HG03135 (cell line): ENCODE measurements around the gene FKBP10.
"Not testable (repeated sequence)": the region's sequence is repeated elsewhere in the genome, so short reads cannot be mapped to it uniquely, and the experiment has no call there.

ENCODE experiments used
- ATAC-seq: cut with Tn5 transposase; IDR thresholded peaks from one replicate; pipeline ENCODE4 v1.9.1; 2021; ENCODE audit warnings: mild to moderate bottlenecking, moderate library complexity; ENCODE audit not compliant: unreplicated experiment

FKBP10 gene

DNA sequence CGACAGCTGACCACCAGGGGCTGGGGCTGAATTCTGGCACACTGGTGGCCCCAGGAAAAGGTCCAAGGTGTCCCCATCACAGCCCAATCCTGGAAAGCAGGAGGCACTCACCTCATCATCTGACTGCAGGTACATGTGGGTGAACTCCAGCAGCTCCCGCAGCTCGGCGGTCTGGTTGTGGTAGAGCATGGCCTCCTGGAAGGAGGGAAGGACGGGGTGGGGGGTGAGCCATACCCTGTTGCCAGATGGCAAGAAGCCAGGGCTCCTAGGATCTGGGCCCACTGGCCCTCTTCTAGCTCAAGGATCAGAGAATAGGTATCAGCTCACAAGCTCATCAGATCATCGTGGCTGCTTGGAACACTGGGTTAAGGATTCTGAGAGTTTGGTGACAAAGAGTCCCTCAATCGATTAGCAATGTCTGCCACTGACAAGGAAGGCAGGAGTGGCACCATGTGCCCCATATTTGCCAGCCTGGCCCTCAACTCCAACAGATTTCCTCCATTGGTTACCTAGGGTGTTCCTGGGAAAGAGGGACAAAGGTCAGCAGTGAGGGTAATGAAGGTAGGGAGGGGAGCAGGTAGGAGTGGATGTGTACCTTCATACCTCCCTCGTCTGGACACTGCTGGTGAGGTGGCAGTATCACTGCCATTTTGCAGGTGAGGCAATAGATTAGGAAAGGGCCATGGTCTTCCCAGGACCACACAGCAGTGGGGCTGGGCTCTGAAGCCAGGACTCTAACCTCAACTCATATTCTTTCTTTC is 5.9 kb upstream of the FKBP10 start:
- no peak for ATAC-seq

DNA sequence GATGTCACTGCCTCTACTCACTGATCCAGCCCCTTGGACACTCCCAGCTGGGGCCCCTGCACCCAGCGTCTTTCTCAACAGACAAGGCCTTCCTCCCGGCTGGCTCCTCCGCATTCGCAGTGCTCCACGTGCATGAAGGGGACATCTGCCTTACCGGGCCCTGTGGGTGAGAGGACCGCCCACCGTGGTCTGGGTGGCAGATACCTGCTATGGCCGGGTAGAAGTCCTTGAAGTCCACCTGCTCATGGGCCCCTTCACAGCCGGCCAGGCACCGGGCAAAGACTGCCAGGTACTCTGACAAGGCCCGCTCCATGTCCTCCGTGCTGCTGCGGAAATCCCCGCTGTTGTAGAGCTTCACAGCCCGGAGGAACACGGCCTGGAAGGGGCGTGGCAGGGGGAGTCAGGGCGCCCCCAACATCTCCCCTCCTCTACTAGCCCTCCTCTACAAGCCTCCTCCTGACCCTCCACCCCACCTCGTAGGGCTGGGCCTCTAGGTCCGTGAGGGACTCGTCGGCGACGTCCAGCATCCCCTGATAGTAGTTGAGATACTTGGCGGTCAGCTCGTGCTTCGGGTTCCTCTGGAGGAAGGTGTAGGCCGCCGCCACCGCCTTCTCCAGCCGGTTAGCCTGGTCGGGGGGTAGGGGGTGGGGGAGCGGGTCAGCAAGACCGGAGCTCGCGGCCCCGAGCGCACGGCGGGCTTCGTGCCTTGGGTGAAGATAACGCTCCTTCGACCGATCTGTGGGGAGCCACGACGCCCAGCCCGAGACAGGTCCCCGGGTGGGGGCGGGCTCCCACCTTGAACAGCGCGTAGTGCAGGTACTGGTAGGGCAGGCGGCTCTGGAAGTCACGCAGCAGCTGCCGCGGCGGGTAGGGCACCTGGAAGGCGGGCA is 1.9 kb upstream of the FKBP10 start:
- ATAC-seq, result no peak

GRCh38 chr17:41811549-41812380 is 1.0 kb upstream of the FKBP10 start, which contains the start of gene P3H4:
Gene P3H4 (minus strand): TSS chr17:41811949. CDS start chr17:41811915, 34 bp downstream.
- ATAC-seq, result no peak

- ATAC-seq, result no peak
These were observed 412 bp downstream of the FKBP10 start for GRCh38 chr17:41813152-41813680.

GRCh38 chr17:41813699-41814124 is 908 bp downstream of the FKBP10 start:
- no peak for ATAC-seq

DNA sequence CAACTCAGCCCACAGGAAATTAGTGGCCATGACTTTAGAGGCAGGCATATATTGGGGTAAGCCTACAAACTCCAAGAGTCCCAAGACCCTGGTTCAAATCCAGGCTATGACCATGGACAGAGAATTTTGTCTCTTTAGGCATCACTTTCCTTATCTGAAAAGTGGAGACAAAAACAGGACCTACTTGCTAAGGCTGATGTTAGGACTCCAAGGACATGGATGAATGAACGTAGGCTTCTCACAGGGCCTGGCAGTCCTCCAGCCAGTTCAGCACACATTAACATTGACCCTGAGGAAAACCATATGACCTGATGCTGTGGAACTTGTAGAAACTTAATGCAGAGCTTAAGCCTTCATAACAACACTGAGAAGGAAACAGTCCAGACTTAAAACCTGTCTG is 1.4 kb downstream of the FKBP10 start:
- ATAC-seq, result no peak

GRCh38 chr17:41816637-41817320 is 4.0 kb downstream of the FKBP10 start:
- no peak for ATAC-seq

DNA sequence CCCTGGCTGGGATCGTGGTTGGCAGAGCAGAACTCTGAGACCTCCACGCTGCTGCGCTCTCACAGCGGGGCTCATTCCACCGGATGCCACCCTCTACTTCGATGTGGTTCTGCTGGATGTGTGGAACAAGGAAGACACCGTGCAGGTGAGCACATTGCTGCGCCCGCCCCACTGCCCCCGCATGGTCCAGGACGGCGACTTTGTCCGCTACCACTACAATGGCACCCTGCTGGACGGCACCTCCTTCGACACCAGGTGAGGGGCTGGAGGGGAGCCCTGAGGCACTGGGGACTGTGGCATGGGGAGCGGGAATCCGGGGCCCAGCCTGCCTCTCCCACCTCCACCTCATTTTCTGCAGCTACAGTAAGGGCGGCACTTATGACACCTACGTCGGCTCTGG is 5.2 kb downstream of the FKBP10 start:
- ATAC-seq, result no peak

GRCh38 chr17:41821776-41822175 is 9.0 kb downstream of the FKBP10 start:
- no peak for ATAC-seq

DNA sequence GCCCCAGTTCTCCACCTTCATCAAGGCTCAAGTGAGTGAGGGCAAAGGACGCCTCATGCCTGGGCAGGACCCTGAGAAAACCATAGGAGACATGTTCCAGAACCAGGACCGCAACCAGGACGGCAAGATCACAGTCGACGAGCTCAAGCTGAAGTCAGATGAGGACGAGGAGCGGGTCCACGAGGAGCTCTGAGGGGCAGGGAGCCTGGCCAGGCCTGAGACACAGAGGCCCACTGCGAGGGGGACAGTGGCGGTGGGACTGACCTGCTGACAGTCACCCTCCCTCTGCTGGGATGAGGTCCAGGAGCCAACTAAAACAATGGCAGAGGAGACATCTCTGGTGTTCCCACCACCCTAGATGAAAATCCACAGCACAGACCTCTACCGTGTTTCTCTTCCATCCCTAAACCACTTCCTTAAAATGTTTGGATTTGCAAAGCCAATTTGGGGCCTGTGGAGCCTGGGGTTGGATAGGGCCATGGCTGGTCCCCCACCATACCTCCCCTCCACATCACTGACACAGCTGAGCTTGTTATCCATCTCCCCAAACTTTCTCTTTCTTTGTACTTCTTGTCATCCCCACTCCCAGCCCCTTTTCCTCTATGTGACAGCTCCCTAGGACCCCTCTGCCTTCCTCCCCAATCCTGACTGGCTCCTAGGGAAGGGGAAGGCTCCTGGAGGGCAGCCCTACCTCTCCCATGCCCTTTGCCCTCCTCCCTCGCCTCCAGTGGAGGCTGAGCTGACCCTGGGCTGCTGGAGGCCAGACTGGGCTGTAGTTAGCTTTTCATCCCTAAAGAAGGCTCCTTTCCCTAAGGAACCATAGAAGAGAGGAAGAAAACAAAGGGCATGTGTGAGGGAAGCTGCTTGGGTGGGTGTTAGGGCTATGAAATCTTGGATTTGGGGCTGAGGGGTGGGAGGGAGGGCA is 9.7 kb downstream of the FKBP10 start:
- ATAC-seq, result no peak

DNA sequence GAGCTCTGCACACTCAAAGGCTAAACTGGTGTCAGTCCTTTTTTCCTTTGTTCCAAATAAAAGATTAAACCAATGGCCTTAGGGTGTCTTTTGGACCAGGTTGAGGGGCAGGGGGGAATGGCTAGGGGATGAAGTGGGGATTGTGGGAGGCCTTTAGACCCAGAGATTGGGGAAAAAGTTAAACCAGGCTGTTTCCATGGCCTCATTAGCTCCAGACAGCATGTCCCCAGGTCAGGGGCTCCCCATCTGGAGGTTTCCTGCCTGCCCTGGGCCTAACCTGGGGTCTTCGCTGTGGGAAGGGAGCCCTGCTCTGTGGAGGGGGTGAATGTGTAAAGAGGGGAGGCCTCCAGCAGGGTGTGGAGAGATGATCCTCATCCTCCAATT is 10.3 kb downstream of the FKBP10 start:
- no peak for ATAC-seq

DNA sequence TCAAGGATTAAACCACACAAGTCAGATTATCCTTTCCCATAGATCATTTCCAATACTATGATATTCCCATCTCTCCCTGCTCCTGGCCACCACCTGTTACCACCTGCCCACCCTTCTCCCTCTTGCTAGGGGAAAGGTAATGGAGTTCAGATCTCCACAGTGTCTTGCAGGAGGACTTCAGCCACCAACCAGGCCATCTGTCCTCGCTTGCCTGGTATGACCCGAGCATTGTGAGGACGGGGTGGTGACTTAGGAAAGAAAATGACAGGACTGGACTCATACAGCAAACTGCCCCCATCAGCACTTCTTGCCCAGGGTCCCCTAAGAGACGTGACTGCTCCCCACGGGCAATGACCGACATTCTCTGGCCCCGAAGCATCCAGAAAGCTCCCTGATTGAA is 10.8 kb downstream of the FKBP10 start:
- no peak for ATAC-seq

GRCh38 chr17:41824086-41824485 is 11.3 kb downstream of the FKBP10 start:
- no peak for ATAC-seq

DNA sequence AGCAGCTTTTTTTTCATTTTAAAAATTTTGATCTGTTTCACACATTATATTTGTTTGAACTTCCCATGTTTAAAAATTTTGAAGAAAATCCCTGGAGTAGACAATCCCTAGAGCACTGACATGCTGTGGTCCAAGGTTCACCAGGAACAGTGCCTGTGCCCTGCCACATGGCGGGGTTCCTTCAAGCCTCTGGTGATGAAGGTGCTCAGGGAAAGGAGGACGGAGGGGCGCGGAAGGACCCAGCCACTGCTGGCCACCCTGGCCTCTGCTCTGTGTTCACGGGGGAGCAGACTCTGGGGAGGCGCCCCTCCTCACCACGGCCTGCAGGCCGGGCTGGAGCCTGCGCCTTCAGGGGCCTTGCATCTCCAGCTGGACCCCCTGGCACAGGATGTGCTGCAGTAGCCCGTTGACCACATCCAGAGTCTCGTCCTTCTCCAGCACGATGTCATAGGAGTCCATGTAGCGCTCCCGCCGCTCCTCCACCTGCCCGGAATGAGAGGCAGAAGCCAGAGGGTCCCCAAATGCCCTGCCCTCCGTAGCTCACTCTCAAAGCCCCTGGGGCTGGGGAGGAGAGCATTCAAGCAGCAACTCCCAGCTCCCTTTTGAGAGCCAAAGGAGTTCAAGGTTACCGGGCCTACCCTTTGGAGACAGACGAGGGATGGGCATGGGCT is 12.5 kb downstream of the FKBP10 start:
- ATAC-seq, result no peak

DNA sequence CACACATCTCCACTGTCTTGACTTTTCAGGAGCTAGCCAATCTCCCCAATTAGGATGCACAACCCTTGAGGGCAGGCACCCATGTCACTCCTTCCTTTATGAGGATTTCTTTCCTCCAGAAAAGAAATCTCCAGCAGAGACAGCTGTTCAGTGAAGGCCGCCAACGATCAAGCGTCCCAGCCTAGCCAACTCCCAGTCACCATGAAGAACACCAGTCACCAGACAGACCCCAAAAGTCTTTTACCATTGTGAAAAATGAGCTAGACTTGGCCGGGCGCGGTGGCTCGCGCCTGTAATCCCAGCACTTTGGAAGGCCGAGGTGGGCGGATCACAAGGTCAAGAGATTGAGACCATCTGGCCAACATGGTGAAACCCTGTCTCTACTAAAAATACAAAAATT is 17.2 kb downstream of the FKBP10 start:
- ATAC-seq, result not testable (repeated sequence)

- no peak for ATAC-seq
These were observed 22.5 kb downstream of the FKBP10 start for GRCh38 chr17:41835214-41835799.

- no peak for ATAC-seq
These were observed 23.2 kb downstream of the FKBP10 start, which contains the start of gene NT5C3B for GRCh38 chr17:41835800-41836549. Gene NT5C3B (minus strand): TSS chr17:41836232. CDS start chr17:41836193, 39 bp downstream.
